GM23338 (cell line): ENCODE measurements around the gene FETUB. TPM values are rescaled to one million over a fixed set of nuclear protein-coding genes. Genes with fewer than 3 reads are reported as not detected.

Experiments
- ATAC-seq: fragments of 200-7000 bp; cut with Tn5 transposase; 3 replicates; pipeline ENCODE4 v1.9.1; 2020
- DNase-seq: peaks from one replicate; pipeline ENCODE4 v3.0.0-alpha.2; 2015; ENCODE audit warnings: low spot score
- H2AFZ ChIP-seq: fragments of 200-600 bp; sonication (generic); 2 replicates; pipeline ENCODE4 v1.8.0; 2016; ENCODE audit warnings: antibody characterized with exemption, mild to moderate bottlenecking, moderate library complexity
- H3F3A ChIP-seq: fragments of 200-600 bp; sonication (generic); replicated peaks from 2 replicates; pipeline ENCODE4 v1.8.0; 2017; ENCODE audit warnings: antibody characterized with exemption, mixed run types, low read depth
- H3K27ac ChIP-seq: fragments of 200-600 bp; sonication (generic); 2 replicates; pipeline ENCODE4 v1.6.1; 2016; ENCODE audit warnings: low read depth
- H3K27me3 ChIP-seq: fragments of 200-600 bp; sonication (generic); 2 replicates; pipeline ENCODE4 v1.8.0; 2016; ENCODE audit warnings: mild to moderate bottlenecking, mixed run types, moderate library complexity; ENCODE audit not compliant: insufficient read depth
- H3K36me3 ChIP-seq: fragments of 200-600 bp; sonication (generic); 2 replicates; pipeline ENCODE4 v1.8.0; 2016; ENCODE audit warnings: mild to moderate bottlenecking; ENCODE audit not compliant: insufficient read depth
- H3K4me1 ChIP-seq: fragments of 200-600 bp; sonication (generic); 2 replicates; pipeline ENCODE4 v1.8.0; 2016; ENCODE audit warnings: mild to moderate bottlenecking, moderate library complexity; ENCODE audit not compliant: insufficient read depth
- H3K4me2 ChIP-seq: fragments of 200-600 bp; sonication (generic); 2 replicates; pipeline ENCODE4 v1.7.1; 2017; ENCODE audit warnings: mixed run types
- H3K4me3 ChIP-seq: fragments of 200-600 bp; sonication (generic); 2 replicates; pipeline ENCODE4 v1.6.1; 2016; ENCODE audit warnings: mixed run types
- H3K79me2 ChIP-seq: fragments of 200-600 bp; sonication (generic); replicated peaks from 2 replicates; pipeline ENCODE4 v1.8.0; 2017; ENCODE audit warnings: mild to moderate bottlenecking; ENCODE audit not compliant: insufficient read depth
- H3K9me2 ChIP-seq: fragments of 200-600 bp; sonication (generic); 2 replicates; pipeline ENCODE4 v1.8.0; 2017; ENCODE audit not compliant: insufficient read depth
- H4K20me1 ChIP-seq: fragments of 200-600 bp; sonication (generic); replicated peaks from 2 replicates; pipeline ENCODE4 v1.8.0; 2017; ENCODE audit warnings: mild to moderate bottlenecking; ENCODE audit not compliant: insufficient read depth
- H3K27ac Mint-ChIP-seq: 2 replicates; pipeline ENCODE4 v1.8.0; 2020; ENCODE audit warnings: inconsistent platforms, mild to moderate bottlenecking, moderate library complexity, mixed read lengths
- H3K27me3 Mint-ChIP-seq: 3 replicates; pipeline ENCODE4 v1.8.0; 2022; ENCODE audit warnings: low read depth, mild to moderate bottlenecking, moderate library complexity, mixed read lengths, inconsistent platforms; ENCODE audit not compliant: insufficient read depth, poor library complexity
- H3K36me3 Mint-ChIP-seq: 3 replicates; pipeline ENCODE4 v1.8.0; 2021; ENCODE audit warnings: low read depth, mild to moderate bottlenecking, inconsistent platforms, moderate library complexity, mixed read lengths
- H3K4me1 Mint-ChIP-seq: 3 replicates; pipeline ENCODE4 v1.8.0; 2020; ENCODE audit warnings: mild to moderate bottlenecking, inconsistent platforms, mixed read lengths
- H3K4me3 Mint-ChIP-seq: 3 replicates; pipeline ENCODE4 v1.8.0; 2021; ENCODE audit warnings: moderate library complexity, mild to moderate bottlenecking, inconsistent platforms, mixed read lengths
- H3K9me3 Mint-ChIP-seq: 3 replicates; pipeline ENCODE4 v1.8.0; 2020; ENCODE audit warnings: moderate library complexity, mild to moderate bottlenecking, inconsistent platforms, mixed read lengths
- CREB1 ChIP-seq: fragments of 250-450 bp; sonication (Bioruptor Pico); IDR thresholded peaks from 2 replicates; pipeline ENCODE4 v1.5.0; 2020; ENCODE audit warnings: low read depth, mild to moderate bottlenecking, moderate library complexity
- CTCF ChIP-seq, 2 experiments: fragments of 200-600 bp in 1 of 2; sonication (generic) in 1 of 2; conservative IDR thresholded peaks; 2 replicates each; pipeline versions ENCODE4 v1.5.1 to v1.6.1; 2016 to 2017; ENCODE audit warnings: antibody characterized with exemption in 2 of 2, low read depth in 2 of 2, mild to moderate bottlenecking in 2 of 2, moderate library complexity in 1 of 2
- EZH2 ChIP-seq: fragments of 200-600 bp; sonication (generic); IDR thresholded peaks from one replicate; pipeline ENCODE4 v1.8.0; 2017; ENCODE audit warnings: antibody characterized with exemption, mild to moderate bottlenecking, low read depth; ENCODE audit not compliant: unreplicated experiment
- EZH2phosphoT487 ChIP-seq: fragments of 200-600 bp; sonication (generic); IDR thresholded peaks from one replicate; pipeline ENCODE4 v1.8.1; 2018; ENCODE audit warnings: antibody characterized with exemption; ENCODE audit not compliant: unreplicated experiment
- JUNB ChIP-seq: IDR thresholded peaks from one replicate; pipeline ENCODE4 v1.6.1; 2016; ENCODE audit warnings: antibody characterized with exemption; ENCODE audit not compliant: unreplicated experiment
- NANOG ChIP-seq: IDR thresholded peaks from 2 replicates; pipeline ENCODE4 v1.6.1; 2016; ENCODE audit warnings: antibody characterized with exemption, borderline replicate concordance
- POLR2AphosphoS5 ChIP-seq: IDR thresholded peaks from 2 replicates; pipeline ENCODE4 v1.6.1; 2016; ENCODE audit warnings: antibody characterized with exemption, low read depth
- STAT1 ChIP-seq: IDR thresholded peaks from one replicate; pipeline ENCODE4 v1.6.1; 2016; ENCODE audit warnings: antibody characterized with exemption; ENCODE audit not compliant: unreplicated experiment
- ZNF114 ChIP-seq: fragments of 250-450 bp; sonication (Bioruptor Pico); IDR thresholded peaks from 2 replicates; pipeline ENCODE4 v1.5.0; 2020; ENCODE audit warnings: mild to moderate bottlenecking, moderate library complexity
- ZNF331 ChIP-seq: fragments of 250-450 bp; sonication (Bioruptor Pico); IDR thresholded peaks from 2 replicates; pipeline ENCODE4 v1.5.0; 2020; ENCODE audit warnings: low read depth, mild to moderate bottlenecking, moderate library complexity
- ZNF462 ChIP-seq: fragments of 250-450 bp; sonication (Bioruptor Pico); IDR thresholded peaks from 2 replicates; pipeline ENCODE4 v1.5.0; 2020; ENCODE audit warnings: mild to moderate bottlenecking, moderate library complexity
- polyA plus RNA-seq: library from polyadenylated mRNA; unstranded; fragments of >200 nt; fragmentation: Nextera tagmentation; extraction: Ambion mirVana; gene quantifications from 2 replicates; pipeline ENCODE4 v1.2.1, GENCODE V29; 2016
- total RNA-seq: library from RNA; depleted of rRNA; stranded (reverse); fragments of >200 nt; shearing (Covaris generic); gene quantifications from 2 replicates; pipeline ENCODE4 v1.2.3, GENCODE V29; 2014
- TF ChIP-seq, protein P1 (sequence below): IDR thresholded peaks from 2 replicates; pipeline ENCODE4 v1.6.1; 2016; ENCODE audit warnings: antibody characterized with exemption

Gene FETUB
- total and polyA plus RNA-seq, 2 experiments from 2014 or later: 0.26 TPM; not detected in 1

GRCh38 chr3:186613637-186614265 is 26.4 kb upstream of the FETUB start:
- Histone ChIP-seq H3K36me3 (no peaks in the 10 kb centered on the region), H3K9me2 (no peaks in the 10 kb centered on the region), H2AFZ (no peak overlapping the region), H3K4me3 (no peak overlapping the region), H3K27ac (no peak overlapping the region), H3K4me1 (peaks cover 11% of the 10 kb centered on the region), H3K27me3 (peaks cover 6% of the 10 kb centered on the region; the same call in 1 of the 2 replicates), H3F3A (no peaks in the 10 kb centered on the region), H3K79me2 (no peaks in the 10 kb centered on the region), H3K4me2 (no peak overlapping the region), H4K20me1 (no peaks in the 10 kb centered on the region)
- H3K36me3 Mint-ChIP-seq: no peaks in the 10 kb centered on the region
- H3K4me1 Mint-ChIP-seq: peaks cover 13% of the 10 kb centered on the region
- DNase-seq (no peak), ATAC-seq (no peak)
- peaks cover 3% of the 10 kb centered on the region; the same call in 1 of the 3 replicates for H3K9me3 Mint-ChIP-seq
- peaks cover 15% of the 10 kb centered on the region for H3K27me3 Mint-ChIP-seq
- TF ChIP-seq CREB1 (CRISPR knock-in tag): no peak
- no peak for TF ChIP-seq EZH2
- no peak for TF ChIP-seq ZNF114 (CRISPR knock-in tag)
- TF ChIP-seq EZH2phosphoT487: no peak
- no peak overlapping the region for H3K27ac Mint-ChIP-seq
- H3K4me3 Mint-ChIP-seq: no peak overlapping the region

DNA sequence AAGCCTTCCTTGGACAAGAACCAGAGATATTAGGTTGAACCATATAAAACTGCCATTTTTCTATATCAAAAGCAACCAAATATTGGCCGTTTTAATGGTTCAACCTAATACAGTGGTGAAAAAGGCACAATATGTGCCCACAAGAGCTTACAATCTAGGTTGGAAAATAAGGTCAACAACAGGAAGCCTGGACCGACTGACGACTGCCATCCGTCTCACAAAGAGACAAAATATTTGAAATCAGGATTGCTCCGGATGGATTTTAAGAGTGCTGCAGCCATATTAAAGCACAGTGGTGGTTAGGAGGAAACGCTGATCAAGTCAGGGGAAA is 26.0 kb upstream of the FETUB start:
- Histone ChIP-seq H3K4me2 (no peak overlapping the region), H3K27ac (no peak overlapping the region), H3K36me3 (no peaks in the 10 kb centered on the region), H3F3A (no peaks in the 10 kb centered on the region), H3K9me2 (no peaks in the 10 kb centered on the region), H3K4me1 (peaks cover 11% of the 10 kb centered on the region), H4K20me1 (no peaks in the 10 kb centered on the region), H3K4me3 (no peak overlapping the region), H3K27me3 (peaks cover 6% of the 10 kb centered on the region; the same call in 1 of the 2 replicates), H3K79me2 (no peaks in the 10 kb centered on the region), H2AFZ (0 out of 2 replicates have a peak overlapping the region, but pooled peaks have one; percentile 18)
- Mint-ChIP-seq H3K4me3 (no peak overlapping the region), H3K4me1 (peaks cover 13% of the 10 kb centered on the region), H3K27ac (no peak overlapping the region), H3K36me3 (no peaks in the 10 kb centered on the region), H3K9me3 (peaks cover 3% of the 10 kb centered on the region; the same call in 1 of the 3 replicates), H3K27me3 (peaks cover 15% of the 10 kb centered on the region)
- DNase-seq (no peak), ATAC-seq (no peak)
- TF ChIP-seq STAT1 (no peak), CTCF (conservative IDR thresholded peaks at IDR 0.05; ENCODE audit: low read depth in 2 of 2) (no peak), ZNF331 (CRISPR knock-in tag) (no peak), POLR2AphosphoS5 (no peak), NANOG (no peak), EZH2 (no peak), ZNF462 (no peak), JUNB (no peak), CREB1 (CRISPR knock-in tag) (no peak)
- TF ChIP-seq, protein P1, sequence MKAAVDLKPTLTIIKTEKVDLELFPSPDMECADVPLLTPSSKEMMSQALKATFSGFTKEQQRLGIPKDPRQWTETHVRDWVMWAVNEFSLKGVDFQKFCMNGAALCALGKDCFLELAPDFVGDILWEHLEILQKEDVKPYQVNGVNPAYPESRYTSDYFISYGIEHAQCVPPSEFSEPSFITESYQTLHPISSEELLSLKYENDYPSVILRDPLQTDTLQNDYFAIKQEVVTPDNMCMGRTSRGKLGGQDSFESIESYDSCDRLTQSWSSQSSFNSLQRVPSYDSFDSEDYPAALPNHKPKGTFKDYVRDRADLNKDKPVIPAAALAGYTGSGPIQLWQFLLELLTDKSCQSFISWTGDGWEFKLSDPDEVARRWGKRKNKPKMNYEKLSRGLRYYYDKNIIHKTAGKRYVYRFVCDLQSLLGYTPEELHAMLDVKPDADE: no peak
